Medulla oblongata (tissue), 1 donor: ENCODE data around the gene EIF6.
"Not testable (repeated sequence)": the region's sequence is repeated elsewhere in the genome, so short reads cannot be mapped to it uniquely, and the experiment has no call there.

Experiments
- DNase-seq: peaks from one replicate; pipeline ENCODE4 v3.0.0-alpha.2; 2015; ENCODE audit errors: extremely low spot score

Gene EIF6

GRCh38 chr20:35279040-35279439, 5.5 kb downstream of the EIF6 start:
- no peak for DNase-seq

GRCh38 chr20:35277531-35278395, 6.8 kb downstream of the EIF6 start, which contains the start of gene MMP24OS:
Gene MMP24OS, minus strand, starts transcription at chr20:35278122. Its CDS starts 193 bp downstream, at chr20:35277929.
- DNase-seq = peak; percentile 90

GRCh38 chr20:35277127-35277526, 7.4 kb downstream of the EIF6 start:
- DNase-seq = no peak

- no peak for DNase-seq
These were observed 8.2 kb downstream of the EIF6 start for GRCh38 chr20:35276408-35276807.

GRCh38 chr20:35275741-35276251, 8.8 kb downstream of the EIF6 start:
- no peak for DNase-seq

- DNase-seq = no peak
These were observed 10.1 kb downstream of the EIF6 start for GRCh38 chr20:35274172-35275092.

- DNase-seq = peak; percentile 56
These were observed 11.0 kb downstream of the EIF6 start for GRCh38 chr20:35273449-35274171.

- no peak for DNase-seq
These were observed 12.7 kb downstream of the EIF6 start for GRCh38 chr20:35271904-35272303.

- no peak for DNase-seq
These were observed 13.3 kb downstream of the EIF6 start for GRCh38 chr20:35271073-35271882.

- DNase-seq = no peak
These were observed 14.3 kb downstream of the EIF6 start for GRCh38 chr20:35270021-35270902.

- peak; percentile 54 for DNase-seq
These were observed 15.4 kb downstream of the EIF6 start for GRCh38 chr20:35269055-35269781.

- DNase-seq = no peak
These were observed 17.5 kb downstream of the EIF6 start for GRCh38 chr20:35267092-35267491.

GRCh38 chr20:35264755-35265154, 19.8 kb downstream of the EIF6 start:
- DNase-seq = no peak

GRCh38 chr20:35263532-35264341, 20.8 kb downstream of the EIF6 start:
- DNase-seq = no peak

GRCh38 chr20:35262731-35263531, 21.6 kb downstream of the EIF6 start:
- DNase-seq = not testable (repeated sequence)

GRCh38 chr20:35262321-35262720, 22.3 kb downstream of the EIF6 start:
- DNase-seq = not testable (repeated sequence)

GRCh38 chr20:35260426-35260825, 24.1 kb downstream of the EIF6 start:
- DNase-seq = no peak
